HG03469 (cell line): ENCODE data around the gene CXCL14.

Source experiments
- ATAC-seq: cut with Tn5 transposase; IDR thresholded peaks from one replicate; pipeline ENCODE4 v1.9.1; 2021; ENCODE audit warnings: mild to moderate bottlenecking, moderate library complexity, moderate number of reproducible peaks; ENCODE audit not compliant: unreplicated experiment

CXCL14 gene

GRCh38 chr5:135598691-135599395 is 20.1 kb upstream of the CXCL14 start:
- no peak for ATAC-seq

- ATAC-seq: no peak
Observed at GRCh38 chr5:135596788-135597187, 18.0 kb upstream of the CXCL14 start.

- no peak for ATAC-seq
Observed at GRCh38 chr5:135596157-135596763, 17.5 kb upstream of the CXCL14 start.

GRCh38 chr5:135594416-135594960 is 15.7 kb upstream of the CXCL14 start:
- ATAC-seq: no peak

- no peak for ATAC-seq
Observed at GRCh38 chr5:135593886-135594285, 15.1 kb upstream of the CXCL14 start.

GRCh38 chr5:135593141-135593540 is 14.3 kb upstream of the CXCL14 start:
- no peak for ATAC-seq

- ATAC-seq: no peak
Observed at GRCh38 chr5:135592312-135593045, 13.7 kb upstream of the CXCL14 start.

- ATAC-seq: no peak
Observed at GRCh38 chr5:135591277-135591676, 12.5 kb upstream of the CXCL14 start.

GRCh38 chr5:135589152-135589551 is 10.4 kb upstream of the CXCL14 start:
- no peak for ATAC-seq

GRCh38 chr5:135587721-135588663 is 9.2 kb upstream of the CXCL14 start:
- ATAC-seq: no peak

- no peak for ATAC-seq
Observed at GRCh38 chr5:135584918-135585317, 6.1 kb upstream of the CXCL14 start.

GRCh38 chr5:135584276-135584675 is 5.5 kb upstream of the CXCL14 start:
- no peak for ATAC-seq

GRCh38 chr5:135582099-135582781 is 3.4 kb upstream of the CXCL14 start:
- ATAC-seq: no peak

GRCh38 chr5:135578305-135578684 is 496 bp downstream of the CXCL14 start:
- ATAC-seq: no peak

- no peak for ATAC-seq
Observed at GRCh38 chr5:135577421-135577820, 1.4 kb downstream of the CXCL14 start.

GRCh38 chr5:135576075-135576599 is 2.7 kb downstream of the CXCL14 start:
- no peak for ATAC-seq

GRCh38 chr5:135574493-135574892 is 4.3 kb downstream of the CXCL14 start:
- ATAC-seq: no peak

GRCh38 chr5:135571902-135572301 is 6.9 kb downstream of the CXCL14 start:
- no peak for ATAC-seq

- ATAC-seq: no peak
Observed at GRCh38 chr5:135571066-135571609, 7.7 kb downstream of the CXCL14 start.

- ATAC-seq: no peak
Observed at GRCh38 chr5:135570453-135570764, 8.4 kb downstream of the CXCL14 start.
